ENCODE measurements around the gene KLB. TPM values are rescaled to one million over a fixed set of nuclear protein-coding genes. Genes with fewer than 3 reads are reported as not detected.
"Not testable (repeated sequence)": the region's sequence is repeated elsewhere in the genome, so short reads cannot be mapped to it uniquely, and the experiment has no call there.

The KLB gene
- polyA plus RNA-seq, result under 1 TPM in 2 of 3 donors, not detected in 1; 0.07 to 0.11 TPM

- Mint-ChIP-seq H3K4me3 (no peak within 1 kb of the TSS), H3K27ac (no peak within 1 kb of the TSS), H3K27me3 (ENCODE audit: low read depth in 3 of 3) (peaks cover 0 to 2% (median 0%) of the 10 kb centered on the region in 3 donors), H3K9me3 (no peaks in the 10 kb centered on the region), H3K4me1 (no peaks in the 10 kb centered on the region), H3K36me3 (no peaks in the 10 kb centered on the region)
- no peak for DNase-seq
Measured at GRCh38 chr4:39406763-39407583, at the start of gene KLB. Gene KLB (plus strand): TSS chr4:39406930. CDS start chr4:39406950, 20 bp downstream.

- no peaks in the 10 kb centered on the region for H3K36me3 Mint-ChIP-seq
- peak overlapping the region; percentile 10 to 76 (median 64) for H3K27ac Mint-ChIP-seq
- H3K4me1 Mint-ChIP-seq, result peaks cover 44 to 64% of the 10 kb centered on the region in 2 donors
- H3K4me3 Mint-ChIP-seq, result no peak overlapping the region
- H3K9me3 Mint-ChIP-seq, result no peaks in the 10 kb centered on the region
- no peak for DNase-seq
- peaks cover 0 to 13% (median 3%) of the 10 kb centered on the region in 3 donors for H3K27me3 Mint-ChIP-seq (ENCODE audit: low read depth in 3 of 3)
Measured at GRCh38 chr4:39357002-39357401, 49.7 kb upstream of the KLB start.

- H3K4me3 Mint-ChIP-seq; H3K27ac Mint-ChIP-seq; H3K9me3 Mint-ChIP-seq; DNase-seq; H3K27me3 Mint-ChIP-seq (ENCODE audit: low read depth in 3 of 3); H3K36me3 Mint-ChIP-seq: not testable (repeated sequence)
- peaks cover 34 to 59% of the 10 kb centered on the region in 2 donors for H3K4me1 Mint-ChIP-seq
Measured at GRCh38 chr4:39360611-39361010, 46.1 kb upstream of the KLB start.

- H3K4me1 Mint-ChIP-seq, result peaks cover 37 to 55% of the 10 kb centered on the region in 2 donors
Measured at GRCh38 chr4:39362827-39363226, 43.9 kb upstream of the KLB start.

GRCh38 chr4:39363773-39364393, 42.8 kb upstream of the KLB start:
- peak overlapping the region; percentile 38 to 71 (median 51) for H3K4me3 Mint-ChIP-seq
- no peak for DNase-seq
- peaks cover 37 to 51% of the 10 kb centered on the region in 2 donors for H3K4me1 Mint-ChIP-seq
- H3K27ac Mint-ChIP-seq, result peak overlapping the region in 4 of 6 donors; percentile 43 to 67 (median 57)
- peaks cover 9 to 12% (median 10%) of the 10 kb centered on the region in 3 donors for H3K27me3 Mint-ChIP-seq (ENCODE audit: low read depth in 3 of 3)
- H3K9me3 Mint-ChIP-seq, result peaks cover 0 to 1% (median 0%) of the 10 kb centered on the region in 6 donors
- no peaks in the 10 kb centered on the region for H3K36me3 Mint-ChIP-seq

More at GRCh38 chr4:39362827-39363226, 43.9 kb upstream of the KLB start:
- Mint-ChIP-seq H3K9me3 (peaks cover 0 to 1% (median 0%) of the 10 kb centered on the region in 6 donors), H3K36me3 (no peaks in the 10 kb centered on the region), H3K27me3 (ENCODE audit: low read depth in 3 of 3) (peaks cover 9 to 12% (median 10%) of the 10 kb centered on the region in 3 donors), H3K27ac (peak overlapping the region in 3 of 6 donors; percentile 2 to 19 (median 13)), H3K4me3 (no peak overlapping the region)
- no peak for DNase-seq

GRCh38 chr4:39365360-39365759, 41.4 kb upstream of the KLB start:
- peaks cover 37 to 47% of the 10 kb centered on the region in 2 donors for H3K4me1 Mint-ChIP-seq

GRCh38 chr4:39365830-39366771, 40.6 kb upstream of the KLB start, which contains the start of gene RFC1:
Gene RFC1 (minus strand): TSS chr4:39366362. CDS start chr4:39366241, 121 bp downstream.
- H3K36me3 Mint-ChIP-seq, result no peaks in the 10 kb centered on the region
- peak; percentile 85 to 88 (median 88) for DNase-seq
- H3K27ac Mint-ChIP-seq, result peak within 1 kb of the TSS; percentile 87 to 93 (median 92)
- peaks cover 9 to 14% (median 12%) of the 10 kb centered on the region in 3 donors for H3K27me3 Mint-ChIP-seq (ENCODE audit: low read depth in 3 of 3)
- H3K4me1 Mint-ChIP-seq, result peaks cover 37 to 47% of the 10 kb centered on the region in 2 donors
- peak within 1 kb of the TSS; percentile 88 to 94 (median 93) for H3K4me3 Mint-ChIP-seq
- H3K9me3 Mint-ChIP-seq, result peaks cover 0 to 2% (median 0%) of the 10 kb centered on the region in 6 donors

More at GRCh38 chr4:39365360-39365759, 41.4 kb upstream of the KLB start:
- peak overlapping the region; percentile 88 to 94 (median 93) for H3K4me3 Mint-ChIP-seq
- peak overlapping the region; percentile 87 to 93 (median 92) for H3K27ac Mint-ChIP-seq
- H3K36me3 Mint-ChIP-seq, result no peaks in the 10 kb centered on the region
- H3K27me3 Mint-ChIP-seq (ENCODE audit: low read depth in 3 of 3), result peaks cover 9 to 13% (median 12%) of the 10 kb centered on the region in 3 donors
- DNase-seq, result no peak
- peaks cover 0 to 1% (median 0%) of the 10 kb centered on the region in 6 donors for H3K9me3 Mint-ChIP-seq

- Mint-ChIP-seq H3K27ac (peak overlapping the region in 4 of 6 donors; percentile 21 to 93 (median 92)), H3K36me3 (no peaks in the 10 kb centered on the region), H3K9me3 (peaks cover 0 to 2% (median 0%) of the 10 kb centered on the region in 6 donors), H3K4me1 (peaks cover 36 to 38% of the 10 kb centered on the region in 2 donors), H3K4me3 (peak overlapping the region; percentile 51 to 94 (median 91)), H3K27me3 (ENCODE audit: low read depth in 3 of 3) (peaks cover 10 to 14% (median 12%) of the 10 kb centered on the region in 3 donors)
- DNase-seq, result no peak
Measured at GRCh38 chr4:39367166-39367565, 39.6 kb upstream of the KLB start.

GRCh38 chr4:39369301-39369700, 37.4 kb upstream of the KLB start:
- Mint-ChIP-seq H3K9me3 (peaks cover 0 to 2% (median 0%) of the 10 kb centered on the region in 6 donors), H3K4me1 (peaks cover 23 to 24% of the 10 kb centered on the region in 2 donors), H3K4me3 (peak overlapping the region in 1 of 5 donors; percentile 10), H3K27ac (no peak overlapping the region), H3K27me3 (ENCODE audit: low read depth in 3 of 3) (peaks cover 12 to 16% (median 12%) of the 10 kb centered on the region in 3 donors), H3K36me3 (no peaks in the 10 kb centered on the region)
- DNase-seq, result no peak

- not testable (repeated sequence) for H3K4me3 Mint-ChIP-seq; H3K4me1 Mint-ChIP-seq; H3K27ac Mint-ChIP-seq; H3K36me3 Mint-ChIP-seq; H3K9me3 Mint-ChIP-seq; H3K27me3 Mint-ChIP-seq (ENCODE audit: low read depth in 3 of 3); DNase-seq
Measured at GRCh38 chr4:39371209-39371608, 35.5 kb upstream of the KLB start.

- DNase-seq, result no peak
- Mint-ChIP-seq H3K36me3 (no peaks in the 10 kb centered on the region), H3K27me3 (ENCODE audit: low read depth in 3 of 3) (peaks cover 6 to 15% (median 11%) of the 10 kb centered on the region in 3 donors), H3K9me3 (peaks cover 0 to 12% (median 3%) of the 10 kb centered on the region in 6 donors), H3K4me1 (no peaks in the 10 kb centered on the region), H3K4me3 (no peak overlapping the region), H3K27ac (no peak overlapping the region)
Measured at GRCh38 chr4:39375478-39375877, 31.3 kb upstream of the KLB start.

- Mint-ChIP-seq H3K4me1 (no peaks in the 10 kb centered on the region), H3K9me3 (peaks cover 0 to 12% (median 3%) of the 10 kb centered on the region in 6 donors), H3K4me3 (no peak overlapping the region), H3K36me3 (peaks cover 0 to 4% (median 0%) of the 10 kb centered on the region in 3 donors), H3K27me3 (ENCODE audit: low read depth in 3 of 3) (peaks cover 8 to 16% (median 12%) of the 10 kb centered on the region in 3 donors), H3K27ac (no peak overlapping the region)
- DNase-seq, result no peak
Measured at GRCh38 chr4:39383690-39384089, 23.0 kb upstream of the KLB start.

GRCh38 chr4:39384563-39384962, 22.2 kb upstream of the KLB start:
- Mint-ChIP-seq H3K9me3 (peaks cover 0 to 7% (median 2%) of the 10 kb centered on the region in 6 donors), H3K27me3 (ENCODE audit: low read depth in 3 of 3) (peaks cover 4 to 13% (median 12%) of the 10 kb centered on the region in 3 donors), H3K27ac (no peak overlapping the region), H3K36me3 (peaks cover 0 to 4% (median 0%) of the 10 kb centered on the region in 3 donors), H3K4me1 (no peaks in the 10 kb centered on the region), H3K4me3 (no peak overlapping the region)
- no peak for DNase-seq

Measured in immature natural killer cell (primary cell).